Skin of body (tissue), 2 donors: Measurements from ENCODE around the gene GMIP. TPM values are rescaled to one million over a fixed set of nuclear protein-coding genes. Genes with fewer than 3 reads are reported as not detected.

Experiments used
- DNase-seq: peaks from one replicate; lab custom pipeline; 2025; lab: John Stamatoyannopoulos, UW
- total RNA-seq: library from RNA; depleted of rRNA; stranded (reverse); fragments of >200 nt; gene quantifications from one replicate; pipeline ENCODE4 v1.2.3, GENCODE V29; 2014

Gene GMIP
- total RNA-seq, 1 donor from 2014 or later = 7.2 TPM

- no peak for DNase-seq
These were observed 6.3 kb downstream of the GMIP start for GRCh38 chr19:19637186-19637522.

GRCh38 chr19:19636573-19637185, 6.8 kb downstream of the GMIP start:
- no peak for DNase-seq

- no peak for DNase-seq
These were observed 8.1 kb downstream of the GMIP start for GRCh38 chr19:19635313-19635702.

GRCh38 chr19:19634516-19635312, 8.7 kb downstream of the GMIP start:
- DNase-seq = no peak

- DNase-seq = no peak
These were observed 9.5 kb downstream of the GMIP start for GRCh38 chr19:19633711-19634515.

- no peak for DNase-seq
These were observed 10.8 kb downstream of the GMIP start for GRCh38 chr19:19632661-19633060.

- no peak for DNase-seq
These were observed 12.1 kb downstream of the GMIP start for GRCh38 chr19:19631346-19631745.

- no peak for DNase-seq
These were observed 13.0 kb downstream of the GMIP start for GRCh38 chr19:19630426-19630825.

GRCh38 chr19:19630062-19630414, 13.4 kb downstream of the GMIP start:
- DNase-seq = no peak

GRCh38 chr19:19628501-19629134, 14.8 kb downstream of the GMIP start:
- DNase-seq = no peak

GRCh38 chr19:19627621-19628500, 15.6 kb downstream of the GMIP start, which contains the start of gene LPAR2:
TSS of gene LPAR2 (minus strand) at chr19:19628220. CDS start at chr19:19627275, 945 bp downstream.
- DNase-seq = no peak

GRCh38 chr19:19626516-19627472, 16.7 kb downstream of the GMIP start:
- DNase-seq = no peak

- DNase-seq = no peak
These were observed 19.4 kb downstream of the GMIP start for GRCh38 chr19:19624032-19624570.

GRCh38 chr19:19623383-19623782, 20.1 kb downstream of the GMIP start:
- no peak for DNase-seq

GRCh38 chr19:19619849-19620210, 23.6 kb downstream of the GMIP start:
- no peak for DNase-seq

- DNase-seq = no peak
These were observed 24.1 kb downstream of the GMIP start for GRCh38 chr19:19619181-19619848.

GRCh38 chr19:19618219-19619051, 25.0 kb downstream of the GMIP start, which contains the start of gene PBX4:
TSS of gene PBX4 (minus strand) at chr19:19618687. CDS start at chr19:19618629, 58 bp downstream.
- DNase-seq = peak; percentile 91

GRCh38 chr19:19615086-19615485, 28.4 kb downstream of the GMIP start:
- no peak for DNase-seq
